IMR-90 (cell line): ENCODE data around the gene TAS2R30. TPM values are rescaled to one million over a fixed set of nuclear protein-coding genes. Genes with fewer than 3 reads are reported as not detected.

Experiments
- ATAC-seq: fragments of 200-7000 bp; cut with Tn5 transposase; 2 replicates; pipeline ENCODE4 v1.9.1; 2020; ENCODE audit warnings: low read depth, mild to moderate bottlenecking, moderate library complexity
- BruUV-seq: library from RNA; stranded (reverse); fragments of 400-500 nt; replicated peaks from 2 replicates; lab custom pipeline; 2021; lab: Mats Ljungman, UMichigan
- CTCF ChIA-PET: fragments of 300-600 bp; formaldehyde crosslinking; extraction: SDS; loops from one replicate; lab custom pipeline; 2021; ENCODE audit warnings: antibody characterized with exemption; lab: Yijun Ruan, JAX
- POLR2A ChIA-PET: fragments of 300-600 bp; sonication (Branson Sonifier 250); formaldehyde crosslinking; loops from one replicate; lab custom pipeline; 2022; ENCODE audit warnings: antibody characterized with exemption; ENCODE audit not compliant: unreplicated experiment; lab: Charles Lee
- DNase-seq: peaks from one replicate; pipeline ENCODE4 v3.0.0; 2013
- H2AFZ ChIP-seq: replicated peaks from 2 replicates; pipeline ENCODE3; 2013; ENCODE audit warnings: low read length, mild to moderate bottlenecking; ENCODE audit not compliant: poor library complexity
- H2AK5ac ChIP-seq: 2 replicates; pipeline ENCODE4 v1.6.1; 2013; ENCODE audit warnings: low read depth, low read length, inconsistent platforms
- H2AK9ac ChIP-seq: replicated peaks from 2 replicates; pipeline ENCODE3; 2013; ENCODE audit warnings: mild to moderate bottlenecking, low read depth, low read length, moderate library complexity; ENCODE audit not compliant: poor library complexity
- H2BK120ac ChIP-seq: 2 replicates; pipeline ENCODE4 v1.6.1; 2013; ENCODE audit warnings: low read depth, low read length, inconsistent platforms
- H2BK15ac ChIP-seq: 3 replicates; pipeline ENCODE4 v1.6.1; 2013; ENCODE audit warnings: low read depth, low read length, inconsistent platforms
- H2BK20ac ChIP-seq: 2 replicates; pipeline ENCODE4 v1.6.1; 2013; ENCODE audit warnings: low read depth, mild to moderate bottlenecking, inconsistent platforms, low read length, moderate library complexity
- H2BK5ac ChIP-seq: 2 replicates; pipeline ENCODE4 v1.6.1; 2013; ENCODE audit warnings: mild to moderate bottlenecking, low read depth, low read length, inconsistent platforms; ENCODE audit not compliant: poor library complexity, severe bottlenecking
- H3K14ac ChIP-seq: replicated peaks from 2 replicates; pipeline ENCODE4 v1.6.1; 2013; ENCODE audit warnings: low read depth, low read length, inconsistent platforms
- H3K18ac ChIP-seq: 2 replicates; pipeline ENCODE4 v1.6.1; 2013; ENCODE audit warnings: low read depth, low read length, control low read depth
- H3K23ac ChIP-seq: 2 replicates; pipeline ENCODE4 v1.6.1; 2013; ENCODE audit warnings: low read depth, low read length, inconsistent platforms
- H3K27ac ChIP-seq: 2 replicates; pipeline ENCODE4 v1.5.1; 2013; ENCODE audit warnings: mild to moderate bottlenecking, control low read depth, low read length; ENCODE audit not compliant: insufficient read depth
- H3K27me3 ChIP-seq: 2 replicates; pipeline ENCODE4 v1.6.1; 2013; ENCODE audit warnings: low read length; ENCODE audit not compliant: control insufficient read depth, insufficient read depth
- H3K36me3 ChIP-seq: 2 replicates; pipeline ENCODE4 v1.6.1; 2013; ENCODE audit warnings: low read length, mixed read lengths; ENCODE audit not compliant: control insufficient read depth, insufficient read depth
- H3K4ac ChIP-seq: 2 replicates; pipeline ENCODE4 v1.6.1; 2013; ENCODE audit warnings: low read depth, low read length, inconsistent platforms
- H3K4me1 ChIP-seq: 2 replicates; pipeline ENCODE4 v1.6.1; 2013; ENCODE audit warnings: low read length, mixed read lengths; ENCODE audit not compliant: control insufficient read depth, insufficient read depth
- H3K4me2 ChIP-seq: 2 replicates; pipeline ENCODE4 v1.6.1; 2013; ENCODE audit warnings: low read depth, mild to moderate bottlenecking, control low read depth, low read length, moderate library complexity
- H3K4me3 ChIP-seq: 2 replicates; pipeline ENCODE4 v1.5.1; 2013; ENCODE audit warnings: low read depth, mild to moderate bottlenecking, control low read depth, low read length, moderate library complexity; ENCODE audit not compliant: insufficient read depth
- H3K56ac ChIP-seq: 2 replicates; pipeline ENCODE4 v1.6.1; 2013; ENCODE audit warnings: low read length, inconsistent platforms; ENCODE audit not compliant: insufficient read depth; ENCODE audit errors: extremely low read depth
- H3K79me1 ChIP-seq, 2 experiments: 2 replicates each; pipeline ENCODE4 v1.6.1; 2013; ENCODE audit warnings: low read length in 2 of 2, inconsistent platforms in 1 of 2, low read depth in 1 of 2
- H3K9ac ChIP-seq: 2 replicates; pipeline ENCODE4 v1.6.1; 2013; ENCODE audit warnings: low read depth, low read length, control low read depth
- H3K9me1 ChIP-seq: 2 replicates; pipeline ENCODE4 v1.6.1; 2013; ENCODE audit warnings: low read length, inconsistent platforms; ENCODE audit not compliant: insufficient read depth
- H3K9me3 ChIP-seq: 2 replicates; pipeline ENCODE4 v1.6.1; 2013; ENCODE audit warnings: low read length; ENCODE audit not compliant: control insufficient read depth, insufficient read depth
- H4K20me1 ChIP-seq: 2 replicates; pipeline ENCODE4 v1.6.1; 2013; ENCODE audit warnings: low read length, inconsistent platforms; ENCODE audit not compliant: insufficient read depth
- H4K5ac ChIP-seq: 2 replicates; pipeline ENCODE4 v1.6.1; 2013; ENCODE audit warnings: mild to moderate bottlenecking, low read depth, low read length, control low read depth
- H4K8ac ChIP-seq, 2 experiments: 2 replicates each; pipeline ENCODE4 v1.6.1; 2013; ENCODE audit warnings: low read depth in 2 of 2, low read length in 2 of 2, control low read depth in 1 of 2, inconsistent platforms in 1 of 2
- H4K91ac ChIP-seq: 2 replicates; pipeline ENCODE4 v1.6.1; 2013; ENCODE audit warnings: low read depth, low read length, inconsistent platforms; ENCODE audit not compliant: insufficient read depth
- BHLHE40 ChIP-seq: fragments of 150-350 bp; IDR thresholded peaks from 2 replicates; pipeline ENCODE4 v1.6.1; 2016; ENCODE audit warnings: mild to moderate bottlenecking, low read depth, low read length
- CEBPB ChIP-seq: IDR thresholded peaks from 2 replicates; pipeline ENCODE4 v1.6.1; 2012; ENCODE audit warnings: low read depth, low read length, improper control_type of control experiment
- CHD1 ChIP-seq: IDR thresholded peaks from 2 replicates; pipeline ENCODE4 v1.6.1; 2012; ENCODE audit warnings: low read depth, low read length, improper control_type of control experiment
- FOS ChIP-seq: fragments of 150-350 bp; IDR thresholded peaks from 2 replicates; pipeline ENCODE4 v1.6.1; 2016; ENCODE audit warnings: low read depth, low read length
- MAZ ChIP-seq: IDR thresholded peaks from 2 replicates; pipeline ENCODE4 v1.6.1; 2012; ENCODE audit warnings: low read depth, mild to moderate bottlenecking, low read length, improper control_type of control experiment, moderate library complexity, borderline replicate concordance
- NFE2L2 ChIP-seq: fragments of 150-350 bp; IDR thresholded peaks from 2 replicates; pipeline ENCODE4 v1.6.1; 2016; ENCODE audit warnings: low read depth, mild to moderate bottlenecking, low read length
- RAD21 ChIP-seq: IDR thresholded peaks from 2 replicates; pipeline ENCODE4 v1.6.1; 2012; ENCODE audit warnings: low read length, improper control_type of control experiment
- SMC3 ChIP-seq: fragments of 150-350 bp; IDR thresholded peaks from 2 replicates; pipeline ENCODE4 v1.6.1; 2016; ENCODE audit warnings: low read depth, mild to moderate bottlenecking, antibody characterized with exemption, low read length, moderate library complexity
- WGBS, 2 experiments: methylation state at CpG; one replicate each; pipeline versions ENCODE4 v1.1.5 to v1.1.7; 2013; ENCODE audit warnings: missing lambda C conversion rate in 2 of 2; ENCODE audit not compliant: insufficient read length in 1 of 2; ENCODE audit errors: extremely low coverage in 2 of 2; 5-methylcytosine and 5-hydroxymethylcytosine counted together
- dilution Hi-C: fragments of 300-500 bp; cut with HindIII; formaldehyde crosslinking; loops from one replicate; pipeline ENCODE4 v1.14.3; 2018; ENCODE audit warnings: low sequenced_read_pairs; ENCODE audit not compliant: unreplicated experiment
- in situ Hi-C: fragments of 300-500 bp; cut with MboI; formaldehyde crosslinking; loops from 3 replicates; pipeline ENCODE4 v1.14.3; 2019; ENCODE audit warnings: low sequenced_read_pairs, inconsistent platforms, mixed read lengths
- intact Hi-C: fragments of 100-400 bp; cut with micrococcal nuclease; formaldehyde crosslinking; loops from 2 replicates; pipeline ENCODE4 v1.10.0; 2022
- microRNA-seq, 2 experiments: library from miRNA; stranded (forward) in 1 of 2; unstranded in 1 of 2; fragments of 10-50 nt in 1 of 2; fragments of <30 nt in 1 of 2; gene quantifications in 1 of 2; microRNA quantifications in 1 of 2; one replicate each; pipeline versions ENCODE3 to v1.1.0; 2013 to 2020; ENCODE audit not compliant: insufficient read depth in 1 of 2, insufficient read length in 1 of 2, unreplicated experiment in 1 of 2
- polyA plus RNA-seq, 3 experiments: library from polyadenylated mRNA; depleted of rRNA; stranded (reverse); fragments of >200 nt; gene quantifications; 2 replicates each; pipeline ENCODE4 v1.2.3, GENCODE V29; 2012; ENCODE audit warnings: low replicate concordance in 1 of 3
- small RNA-seq, 5 experiments: library from RNA; depleted of rRNA; stranded (forward); fragments of <200 nt; gene quantifications; one replicate each; pipeline ENCODE3, GENCODE V24; 2012
- total RNA-seq: library from RNA; depleted of rRNA; stranded (reverse); fragments of >200 nt; gene quantifications from 2 replicates; pipeline ENCODE4 v1.2.3, GENCODE V29; 2012; rRNA removed

TAS2R30 gene
- total and polyA plus RNA-seq, 2 of the 4 experiments (the other 2 are of a cell fraction): 0.03 to 5.0 TPM

GRCh38 chr12:11085419-11085818 lies 49.0 kb downstream of the TAS2R30 start:
- no CpG with 5 or more reads among the region's 3 CpGs for WGBS, 2 experiments
- no TSS peak for BruUV-seq
- POLR2A ChIA-PET: no interaction called here
- in situ Hi-C loops (no loop called here), intact Hi-C loops (no loop called here), dilution Hi-C loops (no loop called here)
- no peak for DNase-seq
- H3K4me1 ChIP-seq: no peaks in the 10 kb centered on the region
- no peak overlapping the region for H3K23ac ChIP-seq
- H2AK5ac ChIP-seq: no peak overlapping the region
- no peaks in the 10 kb centered on the region for H3K27me3 ChIP-seq
- H3K9ac ChIP-seq: no peak overlapping the region
- TF ChIP-seq FOS (no peak), NFE2L2 (no peak), RAD21 (no peak), BHLHE40 (no peak), CHD1 (no peak), CEBPB (no peak), MAZ (no peak), SMC3 (no peak)
- H4K5ac ChIP-seq: no peak overlapping the region
- no peak overlapping the region for H4K91ac ChIP-seq
- H2BK120ac ChIP-seq: no peak overlapping the region
- no peak overlapping the region for H3K4me3 ChIP-seq
- CTCF ChIA-PET: no interaction called here
- no peak overlapping the region for H3K56ac ChIP-seq
- no peak overlapping the region for H2BK20ac ChIP-seq
- no peak overlapping the region for H2BK5ac ChIP-seq
- no peak overlapping the region for H2AK9ac ChIP-seq
- H2BK15ac ChIP-seq: no peak overlapping the region
- H3K18ac ChIP-seq: no peak overlapping the region
- 0 out of 4 replicates have a peak, but pooled peaks cover 0 to 3% of the 10 kb centered on the region in 2 experiments for H3K79me1 ChIP-seq
- no peak for ATAC-seq
- no peaks in the 10 kb centered on the region for H4K20me1 ChIP-seq
- H3K36me3 ChIP-seq: no peaks in the 10 kb centered on the region
- H3K4me2 ChIP-seq: no peak overlapping the region
- H2AFZ ChIP-seq: no peak overlapping the region
- H3K9me3 ChIP-seq: no peaks in the 10 kb centered on the region; the same call in 1 of the 2 replicates
- H3K27ac ChIP-seq: no peak overlapping the region
- H3K9me1 ChIP-seq: no peaks in the 10 kb centered on the region
- H3K4ac ChIP-seq: no peak overlapping the region
- H4K8ac ChIP-seq: no peak overlapping the region
- no peak overlapping the region for H3K14ac ChIP-seq

Small RNAs within 50 kb of the gene (microRNA-seq; reads per million reads assigned to microRNA genes)
- gene AC018630.1 (ENCODE audit: insufficient read depth, insufficient read length): not detected

Small RNAs within 50 kb of the gene (small RNA-seq; reads per million reads assigned to genes)
- 0 reads per million in 5 experiments for gene AC018630.1

Other genes with a start within 250 kb of the TAS2R30 start
- gene TAS2R13, start 225.1 kb downstream of the TAS2R30 start, total RNA-seq: 0.90 and 1.4 TPM in 2 replicates
- gene TAS2R13, start 225.1 kb downstream of the TAS2R30 start, polyA plus RNA-seq (2012; rRNA removed): 0.03 TPM in 1 of 2 replicates, not detected in the other
- 0.28 TPM in 1 of 2 replicates, not detected in the other for gene PRH2, start 205.4 kb downstream of the TAS2R30 start, total RNA-seq
- gene PRH2, start 205.4 kb downstream of the TAS2R30 start, polyA plus RNA-seq (2012; rRNA removed): 0.34 TPM in 1 of 2 replicates, not detected in the other
- 2.0 and 3.9 TPM in 2 replicates for gene TAS2R14, start 195.4 kb downstream of the TAS2R30 start, total RNA-seq
- gene TAS2R14, start 195.4 kb downstream of the TAS2R30 start, polyA plus RNA-seq (2012; rRNA removed): 1.1 and 1.6 TPM in 2 replicates
- 2.3 and 4.4 TPM in 2 replicates for gene TAS2R50, start 147.7 kb downstream of the TAS2R30 start, total RNA-seq
- gene TAS2R50, start 147.7 kb downstream of the TAS2R30 start, polyA plus RNA-seq (2012; rRNA removed): not detected in 2 replicates
- gene TAS2R20, start 136.3 kb downstream of the TAS2R30 start, total RNA-seq: 3.4 and 3.9 TPM in 2 replicates
- 0.24 and 0.36 TPM in 2 replicates for gene TAS2R20, start 136.3 kb downstream of the TAS2R30 start, polyA plus RNA-seq (2012; rRNA removed)
- 5.0 and 8.1 TPM in 2 replicates for gene TAS2R19, start 112.0 kb downstream of the TAS2R30 start, total RNA-seq
- gene TAS2R19, start 112.0 kb downstream of the TAS2R30 start, polyA plus RNA-seq (2012; rRNA removed): 0.24 and 0.29 TPM in 2 replicates
- 4.3 and 8.6 TPM in 2 replicates for gene TAS2R31, start 103.2 kb downstream of the TAS2R30 start, total RNA-seq
- 0.10 and 0.24 TPM in 2 replicates for gene TAS2R31, start 103.2 kb downstream of the TAS2R30 start, polyA plus RNA-seq (2012; rRNA removed)
- gene TAS2R46, start 72.3 kb downstream of the TAS2R30 start, total RNA-seq: 3.3 and 4.7 TPM in 2 replicates
- 0.09 TPM in 1 of 2 replicates, not detected in the other for gene TAS2R46, start 72.3 kb downstream of the TAS2R30 start, polyA plus RNA-seq (2012; rRNA removed)
- gene TAS2R43, start 42.3 kb downstream of the TAS2R30 start, total RNA-seq: 0.90 and 1.9 TPM in 2 replicates
- not detected in 2 replicates for gene TAS2R43, start 42.3 kb downstream of the TAS2R30 start, polyA plus RNA-seq (2012; rRNA removed)
- gene SMIM10L1, start 36.5 kb upstream of the TAS2R30 start, total RNA-seq: 2.7 and 4.7 TPM in 2 replicates
- 4.5 and 5.3 TPM in 2 replicates for gene SMIM10L1, start 36.5 kb upstream of the TAS2R30 start, polyA plus RNA-seq (2012; rRNA removed)
- not detected in 2 replicates for gene TAS2R42, start 52.3 kb upstream of the TAS2R30 start, total RNA-seq
- gene TAS2R42, start 52.3 kb upstream of the TAS2R30 start, polyA plus RNA-seq (2012; rRNA removed): not detected in 2 replicates
- gene PRB3, start 135.1 kb upstream of the TAS2R30 start, total RNA-seq: not detected in 2 replicates
- not detected in 2 replicates for gene PRB3, start 135.1 kb upstream of the TAS2R30 start, polyA plus RNA-seq (2012; rRNA removed)
- not detected in 2 replicates for gene PRB4, start 175.8 kb upstream of the TAS2R30 start, total RNA-seq
- not detected in 2 replicates for gene PRB4, start 175.8 kb upstream of the TAS2R30 start, polyA plus RNA-seq (2012; rRNA removed)